CMK (cell line): ENCODE data around the gene MATN4.

Experiments
- DNase-seq: peaks from one replicate; pipeline ENCODE4 v3.0.0-alpha.2; 2010; ENCODE audit warnings: low read depth

MATN4 gene

GRCh38 chr20:45341579-45341938, 33.5 kb upstream of the MATN4 start:
- no peak for DNase-seq

- no peak for DNase-seq
These were observed 32.9 kb upstream of the MATN4 start for GRCh38 chr20:45340951-45341350.

- no peak for DNase-seq
These were observed 32.2 kb upstream of the MATN4 start for GRCh38 chr20:45340236-45340847.

DNA sequence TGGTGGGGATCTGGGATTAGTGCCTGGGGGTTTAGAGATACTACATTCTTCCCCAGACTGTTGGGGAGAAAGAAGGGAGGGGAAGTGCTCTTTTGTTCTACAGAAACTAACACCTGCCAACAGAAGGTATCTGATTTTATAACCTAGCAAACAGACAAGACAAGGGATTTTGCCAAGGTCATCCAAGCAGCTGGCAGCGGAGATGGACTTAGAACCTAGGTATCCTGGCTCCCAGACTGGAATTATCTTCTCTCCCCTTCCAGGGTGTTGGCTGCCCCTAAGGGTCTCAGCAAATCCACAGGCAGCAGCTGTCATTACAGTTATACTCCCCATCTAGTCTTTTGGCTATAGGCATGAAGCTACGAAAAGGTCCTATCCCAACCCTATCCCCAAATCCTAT, 31.7 kb upstream of the MATN4 start:
- no peak for DNase-seq

- no peak for DNase-seq
These were observed 31.0 kb upstream of the MATN4 start for GRCh38 chr20:45339084-45339483.

DNA sequence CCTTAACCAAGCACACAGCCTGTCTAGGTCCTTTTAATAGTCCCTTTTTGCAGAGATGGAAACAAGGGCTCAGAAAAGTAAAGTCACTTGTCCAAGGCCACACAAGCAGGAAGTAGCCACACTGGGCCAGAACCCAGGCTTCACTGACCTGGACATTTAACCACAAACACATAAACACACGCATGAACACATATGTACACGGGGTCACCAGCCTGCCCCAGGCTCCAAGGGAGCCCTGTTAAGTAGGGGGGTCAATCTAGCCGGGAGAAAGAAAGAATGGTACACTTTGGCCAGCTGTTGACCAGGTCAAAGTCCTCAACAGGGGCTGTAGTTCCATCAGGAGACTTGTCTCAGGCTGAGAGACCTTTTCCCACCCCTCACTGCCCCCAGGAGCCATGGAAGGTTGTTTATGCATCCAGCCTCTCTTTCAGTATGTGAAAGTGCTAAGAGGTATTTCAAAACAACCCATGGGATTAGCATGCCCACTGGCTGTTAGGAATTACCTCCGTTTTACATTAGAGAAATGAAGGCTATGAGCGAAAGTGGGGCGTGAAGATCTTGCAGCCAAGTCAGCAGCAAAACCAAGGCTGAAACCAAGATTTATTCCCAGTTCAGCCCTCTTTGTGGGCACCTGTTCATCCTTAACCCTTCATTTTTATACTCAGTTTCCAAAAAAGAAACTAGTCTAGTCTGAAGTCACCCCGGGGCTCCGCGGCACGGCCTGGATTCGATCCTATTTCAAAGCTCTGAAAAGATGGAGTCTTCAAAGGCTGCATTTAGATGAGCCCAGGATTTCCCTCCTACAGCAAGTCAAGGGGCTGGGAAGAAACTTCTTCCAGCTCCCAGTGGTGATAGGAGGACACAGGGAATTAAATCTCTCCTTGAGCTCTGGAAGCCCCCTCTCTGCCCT, 30.3 kb upstream of the MATN4 start:
- no peak for DNase-seq

DNA sequence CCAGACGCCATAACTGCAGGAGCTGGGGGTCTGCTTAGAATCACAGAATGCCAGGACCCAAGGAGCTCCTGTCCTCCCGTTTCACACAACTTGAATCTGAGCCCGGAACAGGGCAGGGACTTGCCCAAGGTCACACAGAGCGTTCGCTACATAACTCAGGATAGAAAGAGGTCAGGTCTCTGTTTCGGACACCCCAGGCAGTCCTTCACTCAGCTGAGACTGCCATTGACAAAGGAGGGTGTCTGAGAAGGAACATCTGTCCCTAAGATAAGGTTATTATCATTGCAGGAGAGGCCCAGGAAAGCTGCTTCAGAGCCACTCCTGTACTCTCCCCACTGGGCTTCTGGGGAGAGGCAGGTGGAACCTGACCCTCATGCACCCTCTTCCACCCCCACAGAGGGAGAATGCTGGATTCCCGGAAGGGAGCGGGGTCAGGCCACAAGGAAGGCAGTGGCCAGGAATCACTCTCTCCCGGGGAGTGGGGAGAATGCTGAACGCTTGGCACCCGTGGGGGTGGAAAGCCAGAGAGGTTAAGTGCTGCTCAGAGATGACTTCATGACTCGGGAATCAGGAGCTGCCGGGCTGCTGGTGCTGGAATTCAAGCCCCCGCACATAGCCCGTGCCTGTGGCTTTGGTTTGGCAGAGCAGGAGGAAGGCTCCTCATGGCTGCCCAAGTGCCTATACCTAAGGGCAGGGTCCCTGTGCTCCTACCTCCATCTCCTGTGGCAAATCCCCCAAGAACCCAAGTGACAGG, 29.4 kb upstream of the MATN4 start:
- no peak for DNase-seq

- no peak for DNase-seq
These were observed 28.6 kb upstream of the MATN4 start for GRCh38 chr20:45336530-45337366.

- no peak for DNase-seq
These were observed 22.4 kb upstream of the MATN4 start for GRCh38 chr20:45330476-45330875.

DNA sequence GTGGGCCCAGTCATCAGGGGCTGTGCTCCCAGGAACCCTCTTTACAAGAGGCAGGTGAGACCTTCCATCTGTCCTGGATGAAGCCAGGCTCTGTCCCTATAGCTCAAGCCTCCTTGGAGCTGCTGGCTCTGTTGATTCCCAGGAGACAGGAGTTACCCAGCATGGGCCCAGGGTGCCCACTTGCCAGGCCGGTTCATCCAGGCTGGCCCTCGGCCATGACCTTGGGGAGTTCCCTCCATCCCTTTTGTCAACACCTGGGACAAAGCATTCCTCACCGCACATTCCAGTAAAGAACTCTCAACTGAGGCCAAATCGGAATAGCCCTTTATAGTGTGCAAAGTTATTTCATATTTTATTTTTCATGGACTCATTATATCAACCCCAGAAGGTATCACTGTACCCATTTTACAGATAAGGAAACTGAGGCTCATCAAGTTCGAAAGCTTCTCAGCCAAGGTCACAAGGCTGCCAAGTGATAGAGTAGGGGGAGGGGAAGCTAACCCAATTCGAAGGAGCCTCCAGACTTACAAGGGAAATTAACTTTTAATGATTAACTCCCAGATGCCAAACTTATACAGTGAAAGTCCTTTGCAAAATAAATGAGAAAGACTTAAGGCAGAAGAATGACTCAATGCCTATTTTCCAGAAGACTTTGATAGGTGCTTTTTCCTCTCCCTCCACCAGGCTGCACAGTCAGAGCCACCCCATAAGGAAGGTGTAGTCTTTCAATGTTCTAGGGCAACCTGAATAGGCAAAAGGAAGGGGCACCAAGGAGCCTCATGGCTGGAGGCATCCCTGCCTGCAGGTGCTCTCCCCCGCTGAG, 21.6 kb upstream of the MATN4 start:
- DNase-seq: no peak

DNA sequence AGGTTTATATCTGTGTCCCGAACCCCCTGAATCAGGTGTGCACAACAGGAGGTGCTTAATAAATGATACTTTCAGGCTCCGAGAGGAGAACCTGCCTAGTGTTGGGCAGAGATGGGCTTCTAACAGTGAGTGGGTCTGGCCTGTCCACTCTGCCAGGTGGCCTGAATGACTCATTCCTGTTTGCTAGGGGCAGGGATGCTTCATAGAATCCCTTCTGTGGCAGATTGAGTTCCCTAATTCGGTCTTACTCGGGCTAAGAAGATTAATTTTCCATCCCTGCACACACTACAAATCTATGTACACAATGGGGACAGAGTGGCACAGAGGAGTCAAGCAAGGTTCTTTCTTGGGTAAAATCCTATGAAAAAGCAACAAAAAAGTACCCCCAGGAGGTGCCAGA, 20.4 kb upstream of the MATN4 start:
- DNase-seq: no peak

DNA sequence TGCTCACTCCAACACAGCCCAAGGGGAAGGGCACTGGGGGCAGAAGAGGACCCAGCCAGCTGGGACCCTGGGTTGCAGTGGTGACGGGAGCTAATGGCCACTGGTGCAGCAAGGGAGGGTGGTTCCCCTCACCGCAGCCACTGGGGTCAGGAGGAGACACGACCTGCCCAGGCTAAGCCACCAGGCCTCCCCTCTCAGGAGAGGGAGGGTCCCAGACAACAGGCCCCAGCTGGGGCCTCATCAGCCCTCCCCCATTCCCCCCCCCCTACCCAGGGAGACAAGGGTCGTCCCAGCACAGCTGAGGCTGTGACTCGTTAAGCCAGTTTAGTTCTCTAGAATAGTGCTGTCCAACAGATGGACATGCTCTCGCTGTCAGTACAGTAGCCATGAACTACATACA, 17.3 kb upstream of the MATN4 start:
- DNase-seq: no peak

DNA sequence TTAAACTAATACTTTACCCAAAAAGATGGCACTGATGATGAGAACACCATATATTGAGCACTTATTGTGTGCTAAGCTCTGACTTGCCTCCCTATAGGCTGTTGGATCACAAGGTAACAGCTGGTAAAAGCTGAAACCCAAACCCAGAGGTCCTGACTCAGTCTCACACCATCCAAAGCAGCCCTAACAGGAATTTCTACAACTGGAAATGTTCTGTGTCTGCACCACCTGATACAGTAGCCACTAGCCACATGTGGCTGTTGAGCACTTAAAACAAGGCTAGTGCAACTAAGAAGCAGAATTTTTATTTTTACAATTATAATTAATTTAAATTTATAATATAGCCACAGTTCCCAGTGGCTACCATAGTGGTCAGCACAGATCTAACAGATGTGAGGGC, 15.6 kb upstream of the MATN4 start:
- no peak for DNase-seq

- no peak for DNase-seq
These were observed 14.9 kb upstream of the MATN4 start for GRCh38 chr20:45322952-45323383.

- DNase-seq: no peak
These were observed 13.0 kb upstream of the MATN4 start for GRCh38 chr20:45320948-45321595.

DNA sequence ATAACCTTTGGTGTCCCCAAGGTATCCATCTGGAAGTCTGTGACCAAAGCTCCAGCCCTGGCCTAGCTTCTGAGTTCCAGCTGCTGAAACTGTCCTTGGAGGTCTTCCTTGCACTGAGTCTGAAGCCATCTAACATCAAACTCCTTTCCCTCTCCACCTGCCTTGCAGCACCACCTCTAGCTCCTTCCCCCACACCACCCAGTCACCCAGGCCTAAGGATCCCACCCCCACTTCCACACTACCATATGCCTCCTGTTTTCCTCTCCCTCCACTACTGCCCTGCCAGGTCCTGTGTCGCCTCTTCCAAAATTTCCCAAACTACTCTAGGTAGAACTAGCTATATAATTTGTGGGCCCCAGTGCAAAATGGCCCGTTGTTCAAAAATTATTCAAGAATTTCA, 10.8 kb upstream of the MATN4 start:
- DNase-seq: no peak

GRCh38 chr20:45318386-45318939, 10.4 kb upstream of the MATN4 start:
- DNase-seq: no peak

DNA sequence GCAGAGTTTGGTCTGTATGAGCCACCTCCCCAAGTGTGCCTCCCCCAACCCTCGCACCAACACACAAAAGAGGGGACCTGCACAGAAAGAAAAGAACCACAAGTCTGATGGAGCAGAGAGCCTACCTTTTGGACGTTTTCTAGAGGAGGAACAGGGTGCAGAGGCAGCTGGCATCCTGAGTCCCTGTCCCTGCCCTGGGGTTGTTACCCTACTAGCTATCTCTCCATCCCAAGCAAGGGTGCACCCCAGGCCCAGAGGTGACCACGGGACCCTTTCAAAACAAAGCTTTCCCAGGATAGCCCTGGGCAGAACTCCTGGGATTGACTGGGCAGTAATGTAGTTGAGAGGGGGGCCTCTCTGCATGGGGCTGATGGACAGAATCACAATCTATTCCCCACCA, 9.7 kb upstream of the MATN4 start:
- no peak for DNase-seq

GRCh38 chr20:45316150-45317080, 8.3 kb upstream of the MATN4 start:
- no peak for DNase-seq
